DOHH2 (cell line): Measurements from ENCODE around the gene COL27A1.

Source experiments
- H3F3A ChIP-seq: fragments of 200-600 bp; sonication (generic), shearing (Covaris generic); 2 replicates; pipeline ENCODE4 v1.6.0; 2016; ENCODE audit warnings: antibody characterized with exemption, mild to moderate bottlenecking; ENCODE audit not compliant: control insufficient read depth, insufficient read depth
- H3K27ac ChIP-seq: fragments of 200-600 bp; sonication (generic); 2 replicates; pipeline ENCODE4 v1.5.1; 2014; ENCODE audit warnings: low read depth, mild to moderate bottlenecking, low read length, moderate library complexity
- H3K27me3 ChIP-seq: fragments of 200-600 bp; sonication (generic); 2 replicates; pipeline ENCODE4 v1.6.1; 2014; ENCODE audit warnings: mild to moderate bottlenecking, low read length, mixed read lengths; ENCODE audit not compliant: control insufficient read depth
- H3K36me3 ChIP-seq: fragments of 200-600 bp; sonication (generic); 2 replicates; pipeline ENCODE4 v1.6.1; 2014; ENCODE audit warnings: mild to moderate bottlenecking, low read length, moderate library complexity, mixed read lengths; ENCODE audit not compliant: control insufficient read depth
- H3K4me1 ChIP-seq: fragments of 200-600 bp; sonication (generic); 2 replicates; pipeline ENCODE4 v1.6.1; 2014; ENCODE audit warnings: mild to moderate bottlenecking, low read length, mixed read lengths; ENCODE audit not compliant: control insufficient read depth
- H3K4me2 ChIP-seq: fragments of 200-600 bp; sonication (generic); 2 replicates; pipeline ENCODE4 v1.6.0; 2014; ENCODE audit warnings: mild to moderate bottlenecking, low read length, moderate library complexity
- H3K4me3 ChIP-seq: fragments of 200-600 bp; sonication (generic); 2 replicates; pipeline ENCODE4 v1.5.1; 2014; ENCODE audit warnings: mild to moderate bottlenecking, low read length, mixed read lengths
- H3K79me2 ChIP-seq: fragments of 200-600 bp; sonication (generic); 2 replicates; pipeline ENCODE4 v1.6.1; 2014; ENCODE audit warnings: mild to moderate bottlenecking, low read length, mixed read lengths; ENCODE audit not compliant: control insufficient read depth
- H3K9me2 ChIP-seq: fragments of 200-600 bp; sonication (generic); replicated peaks from 2 replicates; pipeline ENCODE4 v1.6.1; 2014; ENCODE audit warnings: mild to moderate bottlenecking, low read length, mixed read lengths; ENCODE audit not compliant: control insufficient read depth
- H3K9me3 ChIP-seq: fragments of 200-600 bp; sonication (generic); 2 replicates; pipeline ENCODE4 v1.6.1; 2014; ENCODE audit warnings: antibody characterized with exemption, low read length, mixed read lengths; ENCODE audit not compliant: control insufficient read depth, insufficient read depth
- H4K20me1 ChIP-seq: fragments of 200-600 bp; sonication (generic); 2 replicates; pipeline ENCODE4 v1.6.0; 2014; ENCODE audit warnings: low read depth, mild to moderate bottlenecking, antibody characterized with exemption, low read length, moderate library complexity; ENCODE audit not compliant: control insufficient read depth, insufficient read depth
- CTCF ChIP-seq: fragments of 200-600 bp; sonication (generic); IDR thresholded peaks from one replicate; pipeline ENCODE4 v1.5.1; 2014; ENCODE audit warnings: antibody characterized with exemption, mild to moderate bottlenecking, low read depth, low read length; ENCODE audit not compliant: poor library complexity, severe bottlenecking
- EZH2phosphoT487 ChIP-seq: fragments of 200-600 bp; sonication (generic); IDR thresholded peaks from 2 replicates; pipeline ENCODE4 v1.6.1; 2017; ENCODE audit warnings: borderline replicate concordance, mild to moderate bottlenecking, antibody characterized with exemption, low read length, moderate library complexity, mixed read lengths

COL27A1 gene

GRCh38 chr9:114282104-114282485, 126.8 kb downstream of the COL27A1 start:
- Histone ChIP-seq H3K4me2 (no peak overlapping the region), H3K79me2 (no peaks in the 10 kb centered on the region), H3K4me3 (no peak overlapping the region), H3F3A (no peaks in the 10 kb centered on the region), H4K20me1 (no peaks in the 10 kb centered on the region), H3K4me1 (no peaks in the 10 kb centered on the region), H3K27ac (no peak overlapping the region), H3K36me3 (no peaks in the 10 kb centered on the region), H3K9me2 (no peaks in the 10 kb centered on the region), H3K27me3 (no peaks in the 10 kb centered on the region), H3K9me3 (no peaks in the 10 kb centered on the region)
- TF ChIP-seq CTCF = no peak

- Histone ChIP-seq H3K9me2 (no peaks in the 10 kb centered on the region), H4K20me1 (no peaks in the 10 kb centered on the region), H3K27me3 (no peaks in the 10 kb centered on the region), H3K9me3 (no peaks in the 10 kb centered on the region), H3K4me2 (no peak overlapping the region), H3K27ac (no peak overlapping the region), H3K4me1 (no peaks in the 10 kb centered on the region), H3K36me3 (no peaks in the 10 kb centered on the region), H3F3A (no peaks in the 10 kb centered on the region), H3K79me2 (no peaks in the 10 kb centered on the region), H3K4me3 (no peak overlapping the region)
- TF ChIP-seq CTCF (no peak), EZH2phosphoT487 (no peak)
Measured at GRCh38 chr9:114282507-114282906, 127.2 kb downstream of the COL27A1 start.

- no peak overlapping the region for H3K4me2 ChIP-seq
- H4K20me1 ChIP-seq = no peaks in the 10 kb centered on the region
- no peak overlapping the region for H3K4me3 ChIP-seq
Measured at GRCh38 chr9:114282926-114283325, 127.6 kb downstream of the COL27A1 start.

More at GRCh38 chr9:114282926-114283325, 127.6 kb downstream of the COL27A1 start:
- H3K9me2 ChIP-seq = no peaks in the 10 kb centered on the region
- no peaks in the 10 kb centered on the region for H3K27me3 ChIP-seq
- no peaks in the 10 kb centered on the region for H3K4me1 ChIP-seq
- no peaks in the 10 kb centered on the region for H3K79me2 ChIP-seq
- H3F3A ChIP-seq = no peaks in the 10 kb centered on the region
- no peaks in the 10 kb centered on the region for H3K9me3 ChIP-seq
- H3K36me3 ChIP-seq = no peaks in the 10 kb centered on the region
- TF ChIP-seq CTCF (no peak), EZH2phosphoT487 (no peak)
- no peak overlapping the region for H3K27ac ChIP-seq
